GM23338 (cell line): ENCODE results near the gene JMJD1C. TPM values are rescaled to one million over a fixed set of nuclear protein-coding genes. Genes with fewer than 3 reads are reported as not detected.

Experiments
- ATAC-seq: fragments of 200-7000 bp; cut with Tn5 transposase; 3 replicates; pipeline ENCODE4 v1.9.1; 2020
- DNase-seq: peaks from one replicate; pipeline ENCODE4 v3.0.0-alpha.2; 2015; ENCODE audit warnings: low spot score
- H2AFZ ChIP-seq: fragments of 200-600 bp; sonication (generic); 2 replicates; pipeline ENCODE4 v1.8.0; 2016; ENCODE audit warnings: antibody characterized with exemption, mild to moderate bottlenecking, moderate library complexity
- H3F3A ChIP-seq: fragments of 200-600 bp; sonication (generic); replicated peaks from 2 replicates; pipeline ENCODE4 v1.8.0; 2017; ENCODE audit warnings: antibody characterized with exemption, mixed run types, low read depth
- H3K27ac ChIP-seq: fragments of 200-600 bp; sonication (generic); 2 replicates; pipeline ENCODE4 v1.6.1; 2016; ENCODE audit warnings: low read depth
- H3K27me3 ChIP-seq: fragments of 200-600 bp; sonication (generic); 2 replicates; pipeline ENCODE4 v1.8.0; 2016; ENCODE audit warnings: mild to moderate bottlenecking, mixed run types, moderate library complexity; ENCODE audit not compliant: insufficient read depth
- H3K36me3 ChIP-seq: fragments of 200-600 bp; sonication (generic); 2 replicates; pipeline ENCODE4 v1.8.0; 2016; ENCODE audit warnings: mild to moderate bottlenecking; ENCODE audit not compliant: insufficient read depth
- H3K4me1 ChIP-seq: fragments of 200-600 bp; sonication (generic); 2 replicates; pipeline ENCODE4 v1.8.0; 2016; ENCODE audit warnings: mild to moderate bottlenecking, moderate library complexity; ENCODE audit not compliant: insufficient read depth
- H3K4me2 ChIP-seq: fragments of 200-600 bp; sonication (generic); 2 replicates; pipeline ENCODE4 v1.7.1; 2017; ENCODE audit warnings: mixed run types
- H3K4me3 ChIP-seq: fragments of 200-600 bp; sonication (generic); 2 replicates; pipeline ENCODE4 v1.6.1; 2016; ENCODE audit warnings: mixed run types
- H3K79me2 ChIP-seq: fragments of 200-600 bp; sonication (generic); replicated peaks from 2 replicates; pipeline ENCODE4 v1.8.0; 2017; ENCODE audit warnings: mild to moderate bottlenecking; ENCODE audit not compliant: insufficient read depth
- H3K9me2 ChIP-seq: fragments of 200-600 bp; sonication (generic); 2 replicates; pipeline ENCODE4 v1.8.0; 2017; ENCODE audit not compliant: insufficient read depth
- H4K20me1 ChIP-seq: fragments of 200-600 bp; sonication (generic); replicated peaks from 2 replicates; pipeline ENCODE4 v1.8.0; 2017; ENCODE audit warnings: mild to moderate bottlenecking; ENCODE audit not compliant: insufficient read depth
- H3K27ac Mint-ChIP-seq: 2 replicates; pipeline ENCODE4 v1.8.0; 2020; ENCODE audit warnings: inconsistent platforms, mild to moderate bottlenecking, moderate library complexity, mixed read lengths
- H3K27me3 Mint-ChIP-seq: 3 replicates; pipeline ENCODE4 v1.8.0; 2022; ENCODE audit warnings: low read depth, mild to moderate bottlenecking, moderate library complexity, mixed read lengths, inconsistent platforms; ENCODE audit not compliant: insufficient read depth, poor library complexity
- H3K36me3 Mint-ChIP-seq: 3 replicates; pipeline ENCODE4 v1.8.0; 2021; ENCODE audit warnings: low read depth, mild to moderate bottlenecking, inconsistent platforms, moderate library complexity, mixed read lengths
- H3K4me1 Mint-ChIP-seq: 3 replicates; pipeline ENCODE4 v1.8.0; 2020; ENCODE audit warnings: mild to moderate bottlenecking, inconsistent platforms, mixed read lengths
- H3K4me3 Mint-ChIP-seq: 3 replicates; pipeline ENCODE4 v1.8.0; 2021; ENCODE audit warnings: moderate library complexity, mild to moderate bottlenecking, inconsistent platforms, mixed read lengths
- H3K9me3 Mint-ChIP-seq: 3 replicates; pipeline ENCODE4 v1.8.0; 2020; ENCODE audit warnings: moderate library complexity, mild to moderate bottlenecking, inconsistent platforms, mixed read lengths
- CREB1 ChIP-seq: fragments of 250-450 bp; sonication (Bioruptor Pico); IDR thresholded peaks from 2 replicates; pipeline ENCODE4 v1.5.0; 2020; ENCODE audit warnings: low read depth, mild to moderate bottlenecking, moderate library complexity
- ETS1 ChIP-seq: IDR thresholded peaks from 2 replicates; pipeline ENCODE4 v1.6.1; 2016; ENCODE audit warnings: antibody characterized with exemption
- EZH2 ChIP-seq: fragments of 200-600 bp; sonication (generic); IDR thresholded peaks from one replicate; pipeline ENCODE4 v1.8.0; 2017; ENCODE audit warnings: antibody characterized with exemption, mild to moderate bottlenecking, low read depth; ENCODE audit not compliant: unreplicated experiment
- EZH2phosphoT487 ChIP-seq: fragments of 200-600 bp; sonication (generic); IDR thresholded peaks from one replicate; pipeline ENCODE4 v1.8.1; 2018; ENCODE audit warnings: antibody characterized with exemption; ENCODE audit not compliant: unreplicated experiment
- JUNB ChIP-seq: IDR thresholded peaks from one replicate; pipeline ENCODE4 v1.6.1; 2016; ENCODE audit warnings: antibody characterized with exemption; ENCODE audit not compliant: unreplicated experiment
- NANOG ChIP-seq: IDR thresholded peaks from 2 replicates; pipeline ENCODE4 v1.6.1; 2016; ENCODE audit warnings: antibody characterized with exemption, borderline replicate concordance
- POLR2AphosphoS5 ChIP-seq: IDR thresholded peaks from 2 replicates; pipeline ENCODE4 v1.6.1; 2016; ENCODE audit warnings: antibody characterized with exemption, low read depth
- REST ChIP-seq: IDR thresholded peaks from one replicate; pipeline ENCODE4 v1.6.1; 2018; ENCODE audit warnings: antibody characterized with exemption; ENCODE audit not compliant: unreplicated experiment
- STAT1 ChIP-seq: IDR thresholded peaks from one replicate; pipeline ENCODE4 v1.6.1; 2016; ENCODE audit warnings: antibody characterized with exemption; ENCODE audit not compliant: unreplicated experiment
- ZNF114 ChIP-seq: fragments of 250-450 bp; sonication (Bioruptor Pico); IDR thresholded peaks from 2 replicates; pipeline ENCODE4 v1.5.0; 2020; ENCODE audit warnings: mild to moderate bottlenecking, moderate library complexity
- ZNF331 ChIP-seq: fragments of 250-450 bp; sonication (Bioruptor Pico); IDR thresholded peaks from 2 replicates; pipeline ENCODE4 v1.5.0; 2020; ENCODE audit warnings: low read depth, mild to moderate bottlenecking, moderate library complexity
- polyA plus RNA-seq: library from polyadenylated mRNA; unstranded; fragments of >200 nt; fragmentation: Nextera tagmentation; extraction: Ambion mirVana; gene quantifications from 2 replicates; pipeline ENCODE4 v1.2.1, GENCODE V29; 2016
- total RNA-seq: library from RNA; depleted of rRNA; stranded (reverse); fragments of >200 nt; shearing (Covaris generic); gene quantifications from 2 replicates; pipeline ENCODE4 v1.2.3, GENCODE V29; 2014
- TF ChIP-seq, protein P1 (sequence below), 2 experiments: fragments of 200-600 bp in 1 of 2; sonication (generic) in 1 of 2; conservative IDR thresholded peaks; 2 replicates each; pipeline versions ENCODE4 v1.5.1 to v1.6.1; 2016 to 2017; ENCODE audit warnings: antibody characterized with exemption in 2 of 2, low read depth in 2 of 2, mild to moderate bottlenecking in 2 of 2, moderate library complexity in 1 of 2
- TF ChIP-seq, protein P2 (sequence below): fragments of 250-450 bp; sonication (Bioruptor Pico); IDR thresholded peaks from 2 replicates; pipeline ENCODE4 v1.5.0; 2020; ENCODE audit warnings: mild to moderate bottlenecking, moderate library complexity

The JMJD1C gene
- total and polyA plus RNA-seq, 2 experiments from 2014 or later: 333 to 435 TPM

DNA sequence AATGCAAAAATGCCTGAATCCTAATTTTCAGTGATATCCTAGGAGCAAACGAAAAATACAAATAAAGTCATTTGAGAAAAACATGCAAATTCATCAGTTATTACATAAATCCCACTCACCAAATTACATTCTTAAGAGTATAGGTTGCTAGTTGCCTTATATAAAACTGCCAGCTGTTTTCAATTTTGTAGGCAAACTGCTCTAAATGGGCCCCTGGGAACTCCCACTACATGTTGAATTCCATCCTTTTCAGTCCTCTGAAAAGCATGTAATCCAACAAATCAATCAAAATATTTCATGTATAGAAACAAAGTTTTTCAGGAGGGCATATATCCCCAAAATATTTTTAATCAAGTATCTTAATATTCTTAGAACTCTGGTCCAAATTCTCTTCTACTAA, 2.1 kb upstream of the JMJD1C start:
- Histone ChIP-seq H3F3A (peaks cover 5% of the 10 kb centered on the region; the same call in 1 of the 2 replicates), H3K4me3 (no peak overlapping the region), H3K4me2 (no peak overlapping the region), H3K36me3 (no peaks in the 10 kb centered on the region), H3K27ac (no peak overlapping the region), H3K79me2 (peaks cover 79% of the 10 kb centered on the region), H4K20me1 (0 out of 2 replicates have a peak, but pooled peaks cover 9% of the 10 kb centered on the region), H3K27me3 (no peaks in the 10 kb centered on the region), H3K9me2 (no peaks in the 10 kb centered on the region), H3K4me1 (peaks cover 18% of the 10 kb centered on the region), H2AFZ (no peak overlapping the region)
- DNase-seq (no peak), ATAC-seq (no peak)
- no peaks in the 10 kb centered on the region for H3K36me3 Mint-ChIP-seq
- peaks cover 3% of the 10 kb centered on the region for H3K27me3 Mint-ChIP-seq
- no peak for TF ChIP-seq NANOG
- no peak for TF ChIP-seq EZH2
- no peak for TF ChIP-seq EZH2phosphoT487
- TF ChIP-seq STAT1: no peak
- TF ChIP-seq CREB1: no peak
- no peak for TF ChIP-seq REST
- TF ChIP-seq, protein P1, sequence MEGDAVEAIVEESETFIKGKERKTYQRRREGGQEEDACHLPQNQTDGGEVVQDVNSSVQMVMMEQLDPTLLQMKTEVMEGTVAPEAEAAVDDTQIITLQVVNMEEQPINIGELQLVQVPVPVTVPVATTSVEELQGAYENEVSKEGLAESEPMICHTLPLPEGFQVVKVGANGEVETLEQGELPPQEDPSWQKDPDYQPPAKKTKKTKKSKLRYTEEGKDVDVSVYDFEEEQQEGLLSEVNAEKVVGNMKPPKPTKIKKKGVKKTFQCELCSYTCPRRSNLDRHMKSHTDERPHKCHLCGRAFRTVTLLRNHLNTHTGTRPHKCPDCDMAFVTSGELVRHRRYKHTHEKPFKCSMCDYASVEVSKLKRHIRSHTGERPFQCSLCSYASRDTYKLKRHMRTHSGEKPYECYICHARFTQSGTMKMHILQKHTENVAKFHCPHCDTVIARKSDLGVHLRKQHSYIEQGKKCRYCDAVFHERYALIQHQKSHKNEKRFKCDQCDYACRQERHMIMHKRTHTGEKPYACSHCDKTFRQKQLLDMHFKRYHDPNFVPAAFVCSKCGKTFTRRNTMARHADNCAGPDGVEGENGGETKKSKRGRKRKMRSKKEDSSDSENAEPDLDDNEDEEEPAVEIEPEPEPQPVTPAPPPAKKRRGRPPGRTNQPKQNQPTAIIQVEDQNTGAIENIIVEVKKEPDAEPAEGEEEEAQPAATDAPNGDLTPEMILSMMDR (conservative IDR thresholded peaks at IDR 0.05; ENCODE audit: low read depth in 2 of 2): no peak
- TF ChIP-seq POLR2AphosphoS5: no peak
- no peak for TF ChIP-seq JUNB
- TF ChIP-seq, protein P2, sequence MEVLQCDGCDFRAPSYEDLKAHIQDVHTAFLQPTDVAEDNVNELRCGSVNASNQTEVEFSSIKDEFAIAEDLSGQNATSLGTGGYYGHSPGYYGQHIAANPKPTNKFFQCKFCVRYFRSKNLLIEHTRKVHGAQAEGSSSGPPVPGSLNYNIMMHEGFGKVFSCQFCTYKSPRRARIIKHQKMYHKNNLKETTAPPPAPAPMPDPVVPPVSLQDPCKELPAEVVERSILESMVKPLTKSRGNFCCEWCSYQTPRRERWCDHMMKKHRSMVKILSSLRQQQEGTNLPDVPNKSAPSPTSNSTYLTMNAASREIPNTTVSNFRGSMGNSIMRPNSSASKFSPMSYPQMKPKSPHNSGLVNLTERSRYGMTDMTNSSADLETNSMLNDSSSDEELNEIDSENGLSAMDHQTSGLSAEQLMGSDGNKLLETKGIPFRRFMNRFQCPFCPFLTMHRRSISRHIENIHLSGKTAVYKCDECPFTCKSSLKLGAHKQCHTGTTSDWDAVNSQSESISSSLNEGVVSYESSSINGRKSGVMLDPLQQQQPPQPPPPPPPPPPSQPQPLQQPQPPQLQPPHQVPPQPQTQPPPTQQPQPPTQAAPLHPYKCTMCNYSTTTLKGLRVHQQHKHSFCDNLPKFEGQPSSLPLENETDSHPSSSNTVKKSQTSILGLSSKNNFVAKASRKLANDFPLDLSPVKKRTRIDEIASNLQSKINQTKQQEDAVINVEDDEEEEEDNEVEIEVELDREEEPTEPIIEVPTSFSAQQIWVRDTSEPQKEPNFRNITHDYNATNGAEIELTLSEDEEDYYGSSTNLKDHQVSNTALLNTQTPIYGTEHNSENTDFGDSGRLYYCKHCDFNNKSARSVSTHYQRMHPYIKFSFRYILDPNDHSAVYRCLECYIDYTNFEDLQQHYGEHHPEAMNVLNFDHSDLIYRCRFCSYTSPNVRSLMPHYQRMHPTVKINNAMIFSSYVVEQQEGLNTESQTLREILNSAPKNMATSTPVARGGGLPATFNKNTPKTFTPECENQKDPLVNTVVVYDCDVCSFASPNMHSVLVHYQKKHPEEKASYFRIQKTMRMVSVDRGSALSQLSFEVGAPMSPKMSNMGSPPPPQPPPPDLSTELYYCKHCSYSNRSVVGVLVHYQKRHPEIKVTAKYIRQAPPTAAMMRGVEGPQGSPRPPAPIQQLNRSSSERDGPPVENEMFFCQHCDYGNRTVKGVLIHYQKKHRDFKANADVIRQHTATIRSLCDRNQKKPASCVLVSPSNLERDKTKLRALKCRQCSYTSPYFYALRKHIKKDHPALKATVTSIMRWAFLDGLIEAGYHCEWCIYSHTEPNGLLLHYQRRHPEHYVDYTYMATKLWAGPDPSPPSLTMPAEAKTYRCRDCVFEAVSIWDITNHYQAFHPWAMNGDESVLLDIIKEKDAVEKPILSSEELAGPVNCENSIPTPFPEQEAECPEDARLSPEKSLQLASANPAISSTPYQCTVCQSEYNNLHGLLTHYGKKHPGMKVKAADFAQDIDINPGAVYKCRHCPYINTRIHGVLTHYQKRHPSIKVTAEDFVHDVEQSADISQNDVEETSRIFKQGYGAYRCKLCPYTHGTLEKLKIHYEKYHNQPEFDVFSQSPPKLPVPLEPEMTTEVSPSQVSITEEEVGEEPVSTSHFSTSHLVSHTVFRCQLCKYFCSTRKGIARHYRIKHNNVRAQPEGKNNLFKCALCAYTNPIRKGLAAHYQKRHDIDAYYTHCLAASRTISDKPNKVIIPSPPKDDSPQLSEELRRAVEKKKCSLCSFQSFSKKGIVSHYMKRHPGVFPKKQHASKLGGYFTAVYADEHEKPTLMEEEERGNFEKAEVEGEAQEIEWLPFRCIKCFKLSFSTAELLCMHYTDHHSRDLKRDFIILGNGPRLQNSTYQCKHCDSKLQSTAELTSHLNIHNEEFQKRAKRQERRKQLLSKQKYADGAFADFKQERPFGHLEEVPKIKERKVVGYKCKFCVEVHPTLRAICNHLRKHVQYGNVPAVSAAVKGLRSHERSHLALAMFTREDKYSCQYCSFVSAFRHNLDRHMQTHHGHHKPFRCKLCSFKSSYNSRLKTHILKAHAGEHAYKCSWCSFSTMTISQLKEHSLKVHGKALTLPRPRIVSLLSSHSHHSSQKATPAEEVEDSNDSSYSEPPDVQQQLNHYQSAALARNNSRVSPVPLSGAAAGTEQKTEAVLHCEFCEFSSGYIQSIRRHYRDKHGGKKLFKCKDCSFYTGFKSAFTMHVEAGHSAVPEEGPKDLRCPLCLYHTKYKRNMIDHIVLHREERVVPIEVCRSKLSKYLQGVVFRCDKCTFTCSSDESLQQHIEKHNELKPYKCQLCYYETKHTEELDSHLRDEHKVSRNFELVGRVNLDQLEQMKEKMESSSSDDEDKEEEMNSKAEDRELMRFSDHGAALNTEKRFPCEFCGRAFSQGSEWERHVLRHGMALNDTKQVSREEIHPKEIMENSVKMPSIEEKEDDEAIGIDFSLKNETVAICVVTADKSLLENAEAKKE (CRISPR knock-in tag): no peak
- TF ChIP-seq ZNF114: no peak
- TF ChIP-seq ZNF331 (CRISPR knock-in tag): no peak
- TF ChIP-seq ETS1: no peak
- H3K4me1 Mint-ChIP-seq: peaks cover 18% of the 10 kb centered on the region
- H3K9me3 Mint-ChIP-seq: no peaks in the 10 kb centered on the region
- H3K4me3 Mint-ChIP-seq: no peak overlapping the region
- no peak overlapping the region for H3K27ac Mint-ChIP-seq
